H1 (cell line): ENCODE data around the gene TMEM232. TPM values are rescaled to one million over a fixed set of nuclear protein-coding genes. Genes with fewer than 3 reads are reported as not detected.

Experiments used
- CTCF ChIA-PET: fragments of 300-600 bp; sonication (Branson Sonifier 250); formaldehyde crosslinking; loops from one replicate; lab custom pipeline; 2021; ENCODE audit not compliant: partially characterized antibody; lab: Charles Lee
- POLR2A ChIA-PET: fragments of 300-600 bp; sonication (Branson Sonifier 250); formaldehyde crosslinking; loops from one replicate; lab custom pipeline; 2021; ENCODE audit warnings: inconsistent platforms; ENCODE audit not compliant: partially characterized antibody; lab: Charles Lee
- DNase-seq, 2 experiments: peaks; one replicate each; pipeline versions ENCODE4 v3.0.0 to v3.0.0-alpha.2; 2010 to 2022; ENCODE audit warnings: low spot score in 2 of 2, low read depth in 1 of 2, mixed read lengths in 1 of 2
- FAIRE-seq: peaks from 2 replicates; lab custom pipeline; 2011; peaks lifted over from hg19 to GRCh38; lab: Jason Lieb, UNC
- H2AFZ ChIP-seq: 2 replicates; pipeline ENCODE4 v1.8.1; 2012; ENCODE audit warnings: low read length, inconsistent platforms
- H2AK5ac ChIP-seq: 2 replicates; pipeline ENCODE4 v1.6.1; 2013; ENCODE audit warnings: low read depth, low read length
- H2BK120ac ChIP-seq: replicated peaks from 2 replicates; pipeline ENCODE3; 2013; ENCODE audit warnings: low read depth, low read length, inconsistent platforms
- H2BK12ac ChIP-seq: 2 replicates; pipeline ENCODE4 v1.6.1; 2013; ENCODE audit warnings: low read depth, low read length
- H2BK15ac ChIP-seq: 2 replicates; pipeline ENCODE4 v1.6.1; 2013; ENCODE audit warnings: low read length
- H2BK20ac ChIP-seq: 2 replicates; pipeline ENCODE4 v1.6.1; 2013; ENCODE audit warnings: low read length
- H2BK5ac ChIP-seq: 2 replicates; pipeline ENCODE4 v1.6.1; 2013; ENCODE audit warnings: low read depth, low read length
- H3K14ac ChIP-seq: 2 replicates; pipeline ENCODE4 v1.6.1; 2013; ENCODE audit warnings: inconsistent platforms; ENCODE audit not compliant: insufficient read length
- H3K18ac ChIP-seq: 2 replicates; pipeline ENCODE4 v1.6.1; 2013; ENCODE audit warnings: low read length; ENCODE audit errors: extremely low read depth
- H3K23ac ChIP-seq: 2 replicates; pipeline ENCODE4 v1.6.1; 2013; ENCODE audit warnings: inconsistent platforms; ENCODE audit not compliant: insufficient read length
- H3K23me2 ChIP-seq: 2 replicates; pipeline ENCODE4 v1.6.1; 2013; ENCODE audit warnings: low read depth, low read length
- H3K27ac ChIP-seq: 2 replicates; pipeline ENCODE4 v1.6.1; 2011; ENCODE audit warnings: low read depth, low read length, inconsistent platforms
- H3K27me3 ChIP-seq, 4 experiments: replicated peaks in 1 of 4; 1 replicate in 1 of 4; 2 replicates in 3 of 4; pipeline versions ENCODE4 v1.6.1 to v1.8.1; 2011 to 2013; ENCODE audit warnings: low read length in 3 of 4, mild to moderate bottlenecking in 3 of 4, inconsistent platforms in 2 of 4, mixed read lengths in 2 of 4, moderate library complexity in 1 of 4; ENCODE audit not compliant: control insufficient read depth in 3 of 4, insufficient read depth in 3 of 4; ENCODE audit errors: extremely low read depth in 1 of 4
- H3K36me3 ChIP-seq, 4 experiments: 2 replicates each; pipeline versions ENCODE4 v1.6.1 to v1.8.1; 2011 to 2013; ENCODE audit warnings: mild to moderate bottlenecking in 4 of 4, low read length in 3 of 4, moderate library complexity in 2 of 4, control low read depth in 1 of 4, inconsistent platforms in 1 of 4; ENCODE audit not compliant: insufficient read depth in 4 of 4, control insufficient read depth in 2 of 4
- H3K4ac ChIP-seq: replicated peaks from 2 replicates; pipeline ENCODE3; 2013; ENCODE audit warnings: low read length, low read depth, mixed read lengths, inconsistent platforms; ENCODE audit not compliant: insufficient read length
- H3K4me1 ChIP-seq, 4 experiments: replicated peaks in 1 of 4; 1 replicate in 1 of 4; 2 replicates in 3 of 4; pipeline versions ENCODE4 v1.6.1 to v1.8.1; 2011 to 2013; ENCODE audit warnings: low read length in 3 of 4, inconsistent platforms in 2 of 4, mixed read lengths in 1 of 4; ENCODE audit not compliant: insufficient read depth in 4 of 4, control insufficient read depth in 3 of 4
- H3K4me2 ChIP-seq, 2 experiments: 2 replicates each; pipeline versions ENCODE4 v1.6.1 to v1.8.1; 2011 to 2013; ENCODE audit warnings: low read depth in 2 of 2, low read length in 2 of 2, control low read depth in 1 of 2, inconsistent platforms in 1 of 2, mild to moderate bottlenecking in 1 of 2; ENCODE audit not compliant: insufficient read depth in 1 of 2
- H3K4me3 ChIP-seq, 4 experiments: fragments of 200-600, 300-600 bp in 1 of 4; sonication (generic), shearing (Covaris generic), sonication (Bioruptor Twin) in 1 of 4; 2 replicates each; pipeline versions ENCODE4 v1.5.1 to v1.8.1; 2011 to 2016; ENCODE audit warnings: low read length in 4 of 4, low read depth in 3 of 4, control low read depth in 2 of 4, inconsistent platforms in 2 of 4, mild to moderate bottlenecking in 2 of 4, mixed read lengths in 1 of 4, moderate library complexity in 1 of 4; ENCODE audit not compliant: insufficient read depth in 2 of 4; ENCODE audit errors: extremely low read depth in 1 of 4
- H3K56ac ChIP-seq: replicated peaks from 2 replicates; pipeline ENCODE3; 2013; ENCODE audit warnings: low read depth, mild to moderate bottlenecking, mixed read lengths, low read length, inconsistent platforms; ENCODE audit not compliant: insufficient read length
- H3K79me1 ChIP-seq: 2 replicates; pipeline ENCODE4 v1.6.1; 2013; ENCODE audit warnings: low read depth, low read length, control low read depth
- H3K79me2 ChIP-seq, 2 experiments: 2 replicates each; pipeline versions ENCODE4 v1.6.1 to v1.8.1; 2012 to 2013; ENCODE audit warnings: low read length in 2 of 2, mild to moderate bottlenecking in 2 of 2, inconsistent platforms in 1 of 2; ENCODE audit not compliant: insufficient read depth in 2 of 2, control insufficient read depth in 1 of 2
- H3K9ac ChIP-seq, 4 experiments: replicated peaks in 1 of 4; 1 replicate in 1 of 4; 2 replicates in 3 of 4; pipeline versions ENCODE4 v1.6.1 to v1.8.1; 2011 to 2013; ENCODE audit warnings: low read depth in 3 of 4, low read length in 3 of 4, control low read depth in 2 of 4, mild to moderate bottlenecking in 2 of 4, moderate library complexity in 2 of 4, inconsistent platforms in 1 of 4; ENCODE audit errors: extremely low read depth in 1 of 4
- H3K9me3 ChIP-seq, 2 experiments: 2 replicates each; pipeline versions ENCODE4 v1.6.1 to v1.8.1; 2012 to 2013; ENCODE audit warnings: mild to moderate bottlenecking in 2 of 2, moderate library complexity in 2 of 2, control low read depth in 1 of 2, inconsistent platforms in 1 of 2, low read depth in 1 of 2, low read length in 1 of 2, mixed read lengths in 1 of 2; ENCODE audit not compliant: insufficient read depth in 2 of 2
- H4K20me1 ChIP-seq, 2 experiments: replicated peaks in 1 of 2; 2 replicates each; pipeline versions ENCODE3 to v1.8.1; 2011 to 2013; ENCODE audit warnings: inconsistent platforms in 2 of 2, low read length in 2 of 2, mild to moderate bottlenecking in 1 of 2; ENCODE audit not compliant: insufficient read depth in 2 of 2, control insufficient read depth in 1 of 2
- H4K5ac ChIP-seq: 2 replicates; pipeline ENCODE4 v1.6.1; 2013; ENCODE audit warnings: low read length, low read depth, mixed read lengths, inconsistent platforms; ENCODE audit not compliant: insufficient read length
- H4K8ac ChIP-seq: 2 replicates; pipeline ENCODE4 v1.8.0; 2013; ENCODE audit warnings: mild to moderate bottlenecking, moderate library complexity, low read length, inconsistent platforms; ENCODE audit not compliant: insufficient read depth; ENCODE audit errors: extremely low read depth
- H4K91ac ChIP-seq: replicated peaks from 2 replicates; pipeline ENCODE3; 2013; ENCODE audit warnings: low read length, mixed read lengths, inconsistent platforms; ENCODE audit not compliant: insufficient read length
- ASH2L ChIP-seq: fragments of 200-600, 300-600 bp; sonication (generic); IDR thresholded peaks from one replicate; pipeline ENCODE4 v1.7.1; 2017; ENCODE audit warnings: low read length
- CBX8 ChIP-seq: fragments of 300-800, 300-1000 bp; sonication (generic); IDR thresholded peaks from 2 replicates; pipeline ENCODE4 v1.7.1; 2016; ENCODE audit warnings: low read depth, low read length, borderline replicate concordance
- EP300 ChIP-seq, 2 experiments: IDR thresholded peaks; 1 replicate in 1 of 2; 2 replicates in 1 of 2; pipeline ENCODE4 v1.6.1; 2011 to 2012; ENCODE audit warnings: low read depth in 2 of 2, low read length in 2 of 2, mild to moderate bottlenecking in 2 of 2, borderline replicate concordance in 1 of 2, inconsistent platforms in 1 of 2, moderate library complexity in 1 of 2
- FOSL1 ChIP-seq: IDR thresholded peaks from 2 replicates; pipeline ENCODE4 v1.6.1; 2011; ENCODE audit warnings: mild to moderate bottlenecking, low read depth, low read length, moderate library complexity; ENCODE audit not compliant: insufficient read depth
- GABPA ChIP-seq: IDR thresholded peaks from 2 replicates; pipeline ENCODE4 v1.6.1; 2011; ENCODE audit warnings: mild to moderate bottlenecking, low read length, moderate library complexity, borderline replicate concordance; ENCODE audit not compliant: insufficient read depth
- JUND ChIP-seq: IDR thresholded peaks from 2 replicates; pipeline ENCODE4 v1.6.1; 2011; ENCODE audit warnings: mild to moderate bottlenecking, improper control_type of control experiment, low read length
- POLR2A ChIP-seq, 2 experiments: IDR thresholded peaks; 1 replicate in 1 of 2; 2 replicates in 1 of 2; pipeline ENCODE4 v1.6.1; 2011; ENCODE audit warnings: low read depth in 2 of 2, low read length in 2 of 2, mild to moderate bottlenecking in 2 of 2; ENCODE audit errors: control extremely low read depth in 1 of 2
- RNF2 ChIP-seq: fragments of 200-900, 300-1000 bp; sonication (generic); IDR thresholded peaks from 2 replicates; pipeline ENCODE4 v1.7.1; 2016; ENCODE audit warnings: borderline replicate concordance, low read depth, mild to moderate bottlenecking, antibody characterized with exemption, low read length; ENCODE audit not compliant: poor library complexity, severe bottlenecking; ENCODE audit errors: missing control alignments
- SUZ12 ChIP-seq: fragments of 200-600 bp; sonication (generic); IDR thresholded peaks from 2 replicates; pipeline ENCODE4 v1.6.1; 2012; ENCODE audit warnings: mild to moderate bottlenecking, inconsistent platforms, low read length, moderate library complexity, mixed read lengths
- TCF12 ChIP-seq: IDR thresholded peaks from 2 replicates; pipeline ENCODE4 v1.6.1; 2011; ENCODE audit warnings: low read depth, mild to moderate bottlenecking, low read length
- ZNF274 ChIP-seq: IDR thresholded peaks from 2 replicates; pipeline ENCODE4 v1.7.0; 2012; ENCODE audit warnings: low read length, borderline replicate concordance; ENCODE audit errors: extremely low read depth
- polyA plus RNA-seq, 7 experiments: library from polyadenylated mRNA; depleted of rRNA in 3 of 7; stranded (reverse) in 5 of 7; unstranded in 2 of 7; fragments of >200 nt in 5 of 7; fragments of 200-250 nt in 2 of 7; gene quantifications; 1 replicate in 5 of 7; 2 replicates in 1 of 7; 4 replicates in 1 of 7; pipeline versions ENCODE4 v1.2.1 to v1.2.3, GENCODE V29; 2011 to 2013; ENCODE audit warnings: missing spikeins in 2 of 7, mixed read lengths in 2 of 7
- total RNA-seq: library from RNA; stranded (reverse); fragmentation: NEBNext Ultra II Directional; extraction: Animal tissue kit (Norgen Biotek cat#: 25700); gene quantifications from 2 replicates; pipeline ENCODE4 v1.2.1, GENCODE V29; 2021
- TF ChIP-seq, protein P1 (sequence below): IDR thresholded peaks from 2 replicates; pipeline ENCODE4 v1.6.1; 2012; ENCODE audit warnings: inconsistent platforms

Gene TMEM232
- total and polyA plus RNA-seq, 2 of the 8 experiments (the other 6 are each of a cell fraction or from before 2014, with no cell fraction given): 0.38 to 1.3 TPM

- Histone ChIP-seq H3K4ac (no peak overlapping the region), H3K23ac (no peak overlapping the region), H2BK12ac (no peak overlapping the region), H2AFZ (no peak overlapping the region), H3K9ac (no peak overlapping the region), H2AK5ac (no peak overlapping the region), H3K27ac (no peak overlapping the region), H3K56ac (no peak overlapping the region), H2BK120ac (no peak overlapping the region), H3K4me2 (no peak overlapping the region), H3K9me3 (no peaks in the 10 kb centered on the region), H3K79me1 (no peaks in the 10 kb centered on the region), H2BK15ac (no peak overlapping the region), H4K5ac (no peak overlapping the region), H3K27me3 (no peaks in the 10 kb centered on the region), H3K79me2 (no peaks in the 10 kb centered on the region), H4K8ac (no peak overlapping the region), H4K91ac (no peak overlapping the region), H3K4me1 (no peaks in the 10 kb centered on the region), H3K18ac (no peak overlapping the region), H3K4me3 (no peak overlapping the region), H3K14ac (no peak overlapping the region), H2BK5ac (no peak overlapping the region), H3K36me3 (peaks cover 0 to 4% (median 0%) of the 10 kb centered on the region in 4 experiments; a peak in 1 of 8 replicates), H4K20me1 (no peaks in the 10 kb centered on the region), H3K23me2 (no peaks in the 10 kb centered on the region; the same call in 1 of the 2 replicates), H2BK20ac (no peak overlapping the region)
- ChIA-PET POLR2A (no interaction called here), CTCF (no interaction called here)
- DNase-seq: no peak
- FAIRE-seq: no peak
- no peak for TF ChIP-seq GABPA
- TF ChIP-seq EP300 (IDR thresholded peaks at IDR 0.05; ENCODE audit: borderline replicate concordance in 1 of 2, low read depth in 2 of 2, low read length in 2 of 2): no peak
- TF ChIP-seq SUZ12: no peak
- no peak for TF ChIP-seq POLR2A (IDR thresholded peaks at IDR 0.05; ENCODE audit: control extremely low read depth in 1 of 2, low read depth in 2 of 2, low read length in 2 of 2)
- no peak for TF ChIP-seq CBX8
- no peak for TF ChIP-seq RNF2
- no peak for TF ChIP-seq ASH2L
- TF ChIP-seq JUND: no peak
- TF ChIP-seq TCF12: no peak
- no peak for TF ChIP-seq FOSL1
- TF ChIP-seq, protein P1, sequence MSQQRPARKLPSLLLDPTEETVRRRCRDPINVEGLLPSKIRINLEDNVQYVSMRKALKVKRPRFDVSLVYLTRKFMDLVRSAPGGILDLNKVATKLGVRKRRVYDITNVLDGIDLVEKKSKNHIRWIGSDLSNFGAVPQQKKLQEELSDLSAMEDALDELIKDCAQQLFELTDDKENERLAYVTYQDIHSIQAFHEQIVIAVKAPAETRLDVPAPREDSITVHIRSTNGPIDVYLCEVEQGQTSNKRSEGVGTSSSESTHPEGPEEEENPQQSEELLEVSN: no peak
- TF ChIP-seq ZNF274: no peak
Measured at GRCh38 chr5:110754181-110754580, 27.7 kb upstream of the TMEM232 start.
